ENCODE results near the gene CCDC124.

Gene CCDC124

GRCh38 chr19:17993076-17993813, 60.4 kb downstream of the CCDC124 start:
- Histone ChIP-seq H3K4me2 (ENCODE audit: insufficient read depth, low read length) (no peak overlapping the region), H3K9me3 (ENCODE audit: insufficient read depth, low read length, severe bottlenecking) (no peaks in the 10 kb centered on the region), H3K9ac (ENCODE audit: low read depth, low read length) (no peak overlapping the region), H2AFZ (ENCODE audit: low read depth, low read length) (no peak overlapping the region), H3K4me1 (ENCODE audit: insufficient read depth, low read length) (peaks cover 5% of the 10 kb centered on the region; the same call in 1 of the 2 replicates), H4K20me1 (ENCODE audit: insufficient read depth, low read length) (no peaks in the 10 kb centered on the region), H3K36me3 (ENCODE audit: insufficient read depth, low read length) (no peaks in the 10 kb centered on the region), H3K27me3 (ENCODE audit: insufficient read depth, low read length, poor library complexity) (no peaks in the 10 kb centered on the region), H3K79me2 (ENCODE audit: insufficient read depth, low read length) (no peaks in the 10 kb centered on the region), H3K4me3 (ENCODE audit: low read depth in 1 of 2, low read length in 2 of 2) (no peak overlapping the region), H3K27ac (ENCODE audit: low read length) (no peak overlapping the region)
- no peak for ATAC-seq (ENCODE audit: insufficient read depth, low read depth)
- no peak for TF ChIP-seq CTCF (IDR thresholded peaks at IDR 0.05; ENCODE audit: borderline replicate concordance, extremely low read depth, low read length, poor library complexity, severe bottlenecking)
- no peak for TF ChIP-seq EZH2 (IDR thresholded peaks at IDR 0.05; ENCODE audit: borderline replicate concordance, low read depth, low read length, severe bottlenecking)
- no peak for DNase-seq
